Right lobe of liver (tissue), 4 donors: ENCODE results near the gene RIMS4.

ENCODE experiments used
- CTCF ChIP-seq, 4 donors: fragments of 200-600 bp in 3 of 4; fragments of 450-650 bp in 1 of 4; IDR thresholded peaks; one replicate each; pipeline versions ENCODE4 v1.5.1 to v1.8.0; 2016 to 2022; ENCODE audit warnings: antibody characterized with exemption in 4 of 4, mild to moderate bottlenecking in 2 of 4
- POLR2A ChIP-seq: fragments of 450-650 bp; IDR thresholded peaks from one replicate; pipeline ENCODE4 v1.6.1; 2017; ENCODE audit warnings: antibody characterized with exemption, mild to moderate bottlenecking
- donor health status: DM: no; HTN: no; CAD: no.
- donor health status: DM: no; HTN: no; CAD: no.
- donor health status: DM: no; HTN: yes; CAD: no.

GRCh38 chr20:44743080-44743701 lies 67.2 kb downstream of the RIMS4 start:
- TF ChIP-seq CTCF (IDR thresholded peaks at IDR 0.05) (no peak), POLR2A (no peak)
